HG03520 (cell line): ENCODE data around the gene MEX3C.
A peak's percentile ranks its signal among the peaks of the same experiment; 100 is the strongest.

Source experiments
- ATAC-seq: cut with Tn5 transposase; IDR thresholded peaks from one replicate; pipeline ENCODE4 v1.9.1; 2021; ENCODE audit warnings: mild to moderate bottlenecking, moderate library complexity; ENCODE audit not compliant: unreplicated experiment

MEX3C gene

DNA sequence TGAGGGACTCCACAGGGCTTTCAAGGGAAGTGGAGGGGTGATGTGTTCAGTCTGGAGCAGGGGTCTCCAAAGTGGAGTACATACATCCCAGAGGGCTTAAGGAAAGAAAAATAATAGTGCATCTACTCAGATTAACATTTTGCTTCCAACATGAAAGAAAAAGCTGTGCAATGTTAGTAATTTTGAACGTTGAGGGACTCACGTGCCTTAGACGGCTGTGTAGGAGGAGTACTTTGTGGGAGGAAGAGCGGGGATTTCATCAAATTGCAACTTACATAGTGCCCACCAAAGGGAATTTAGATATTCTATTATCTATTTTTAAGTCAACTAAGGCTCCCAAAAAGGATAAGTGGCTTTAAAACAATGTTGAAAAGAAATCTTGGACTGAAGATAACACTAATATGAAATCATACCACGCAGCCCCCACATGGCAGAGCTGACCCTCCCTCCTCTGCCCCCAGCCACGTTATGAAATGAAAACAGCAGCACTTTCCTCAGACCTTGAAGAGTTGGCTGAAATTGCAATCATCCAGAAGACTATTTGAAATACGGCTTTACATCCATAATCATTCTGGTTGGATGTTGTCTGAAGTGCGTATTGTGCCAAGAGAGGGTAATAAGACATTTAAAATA is 42.9 kb downstream of the MEX3C start:
- no peak for ATAC-seq

DNA sequence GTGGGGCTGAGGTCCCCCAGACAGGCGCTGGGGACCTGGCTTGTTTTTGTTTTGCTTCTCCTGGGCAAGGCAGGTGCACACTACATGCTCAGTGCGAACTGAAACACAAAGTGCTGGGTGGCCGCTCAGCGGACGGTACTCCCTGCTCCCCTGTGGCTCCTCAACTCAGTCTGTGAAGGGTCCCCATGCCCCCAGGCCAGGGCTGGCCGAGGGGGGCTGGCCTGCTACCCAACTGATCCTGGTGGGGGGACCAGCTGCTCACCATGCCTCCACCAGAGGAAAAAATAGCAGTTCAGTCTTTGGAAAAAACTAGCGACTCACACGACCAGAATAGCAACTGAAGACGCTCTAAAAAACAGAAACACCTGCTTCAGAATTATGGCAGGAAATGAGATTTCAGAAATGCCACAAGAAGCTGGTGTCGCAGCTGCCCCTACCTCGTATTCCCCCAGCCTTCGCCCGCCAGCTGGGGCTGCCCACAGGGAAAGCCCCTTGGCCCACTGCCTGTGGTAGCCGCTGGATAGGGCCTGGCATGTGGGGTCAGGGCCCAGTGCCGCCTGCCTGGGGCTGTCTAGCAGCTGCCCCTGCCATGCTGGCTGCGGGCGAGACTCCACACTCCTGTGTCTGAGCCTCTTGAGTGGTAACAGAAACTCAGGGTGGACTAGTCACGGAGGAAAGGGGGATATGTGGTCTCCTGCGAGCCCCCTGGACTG is 43.7 kb downstream of the MEX3C start:
- ATAC-seq: peak; percentile 65

DNA sequence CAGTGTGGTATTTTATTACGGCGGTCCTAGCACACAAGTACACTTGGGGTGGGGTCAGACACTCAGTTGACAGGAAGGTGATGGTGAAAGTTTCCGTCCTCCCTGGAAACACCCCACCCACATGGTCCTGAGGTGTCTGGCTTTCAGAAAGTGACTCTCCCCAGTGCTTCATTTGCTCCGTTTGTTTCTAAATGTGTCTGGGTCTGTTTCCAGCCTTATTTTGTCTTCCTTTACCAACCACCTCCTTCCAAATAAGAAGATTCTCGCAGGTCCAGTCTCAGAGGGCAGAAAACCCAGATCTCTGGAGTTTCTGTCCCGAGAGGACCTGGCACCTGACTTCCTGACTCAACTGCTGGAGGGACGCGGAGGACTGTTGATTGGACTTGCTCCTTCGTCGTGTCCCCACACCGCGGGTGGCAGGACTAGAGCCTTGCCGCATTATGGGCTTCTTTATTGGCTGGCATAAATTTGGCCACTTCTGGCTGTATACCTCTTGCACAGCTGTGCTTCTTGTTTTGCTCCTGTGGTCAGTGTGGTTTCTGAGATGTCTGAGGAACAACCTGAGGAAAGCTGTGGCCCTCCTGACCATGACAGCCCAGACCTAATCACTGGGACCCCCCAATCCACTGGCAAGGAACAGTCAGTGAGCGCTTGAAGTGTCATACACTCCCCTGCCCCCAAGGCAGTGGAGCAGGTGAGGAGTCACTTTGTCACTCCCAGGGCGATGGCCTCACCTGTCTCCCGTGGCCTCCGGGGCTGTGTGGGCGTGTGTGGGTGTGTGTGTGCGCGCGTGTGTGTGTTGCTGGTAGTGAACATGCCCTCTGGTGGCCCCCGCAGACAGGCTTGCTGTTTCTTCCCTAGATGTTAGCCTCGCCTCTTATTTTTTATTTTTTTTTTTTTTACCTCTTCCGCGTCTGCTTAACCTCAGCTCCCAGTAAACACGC is 45.6 kb downstream of the MEX3C start:
- ATAC-seq: no peak

DNA sequence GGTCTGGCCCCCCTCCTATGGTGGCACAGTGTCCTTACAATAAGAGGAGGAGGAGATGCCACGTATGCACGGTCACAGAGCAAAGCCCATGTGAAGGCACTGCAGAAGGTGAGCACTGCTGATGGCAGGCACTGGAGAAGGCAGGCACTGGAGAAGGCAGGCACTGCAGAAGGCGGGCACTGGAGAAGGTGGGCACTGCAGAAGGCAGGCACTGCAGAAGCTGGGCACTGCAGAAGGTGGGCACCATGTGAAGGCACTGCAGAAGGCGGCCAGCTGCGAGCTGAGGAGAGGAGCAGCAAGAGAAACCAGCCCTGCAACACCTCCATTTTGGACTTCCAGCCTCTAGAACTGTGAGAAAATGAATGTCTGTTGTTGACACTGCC is 46.3 kb downstream of the MEX3C start:
- ATAC-seq: no peak

DNA sequence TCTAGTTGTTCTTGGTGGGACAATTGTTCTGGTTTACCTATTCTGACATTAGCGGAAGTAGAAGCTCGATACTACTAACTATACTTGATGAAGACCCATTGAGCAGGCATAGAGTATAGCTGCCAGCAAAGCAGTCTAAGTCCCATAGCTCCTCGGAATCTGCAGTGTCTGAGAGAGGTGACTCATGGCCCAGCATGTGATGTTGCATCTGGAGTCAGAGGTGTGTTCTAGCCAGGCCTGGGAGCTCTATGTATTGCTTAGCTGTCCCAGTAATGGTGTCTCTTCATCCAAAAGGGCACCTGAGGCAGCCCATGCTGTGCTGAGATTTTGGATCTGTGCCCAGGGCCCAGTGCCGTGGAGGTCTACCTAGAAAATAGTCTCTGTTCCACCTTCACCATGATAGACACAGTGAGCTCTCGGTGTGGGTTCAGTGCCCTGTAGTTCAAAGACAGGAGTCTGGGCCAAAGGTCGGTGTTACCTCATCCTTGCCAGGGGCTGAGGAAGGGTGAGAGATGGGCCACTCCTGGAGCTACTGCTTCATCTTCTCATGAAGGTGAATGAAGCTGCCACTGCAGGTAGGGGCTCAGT is 47.3 kb downstream of the MEX3C start:
- no peak for ATAC-seq

DNA sequence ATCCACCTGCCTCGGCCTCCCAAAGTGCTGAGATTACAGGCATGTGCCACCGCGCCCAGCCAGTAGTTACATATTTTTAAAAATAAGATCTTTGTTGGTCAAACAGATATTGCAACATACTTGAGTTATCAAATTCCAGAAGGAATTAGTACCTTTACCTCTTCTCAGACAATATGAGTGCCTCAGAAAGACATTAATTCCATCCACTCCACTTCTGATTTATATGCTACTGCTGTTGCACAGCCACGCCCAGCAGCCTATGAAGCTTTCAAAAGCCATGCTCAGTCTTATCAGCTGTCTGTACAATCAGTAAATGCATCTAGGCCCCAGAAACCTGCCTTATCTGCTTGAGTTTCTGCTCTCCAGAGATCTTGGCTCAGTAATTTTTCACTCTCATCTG is 47.8 kb downstream of the MEX3C start:
- ATAC-seq: no peak

DNA sequence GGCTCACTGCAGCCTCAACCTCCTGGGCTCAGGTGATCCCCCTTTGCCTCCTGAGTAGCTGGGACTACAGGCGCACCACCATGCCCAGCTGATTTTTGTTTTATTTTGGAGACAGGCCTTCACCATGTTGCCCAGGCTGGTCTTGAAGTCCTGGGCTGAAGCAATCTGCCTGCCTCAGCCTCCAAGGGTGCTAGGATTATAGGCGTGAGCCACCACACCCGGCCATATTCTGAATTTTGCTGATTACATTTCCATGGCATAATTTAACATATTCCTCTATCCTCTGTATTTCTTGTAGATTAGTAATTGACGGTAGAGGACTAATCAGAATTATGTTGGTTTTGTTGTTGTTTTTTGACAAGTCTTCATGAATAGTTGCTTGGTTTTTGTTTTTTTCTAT is 50.6 kb downstream of the MEX3C start:
- ATAC-seq: no peak

DNA sequence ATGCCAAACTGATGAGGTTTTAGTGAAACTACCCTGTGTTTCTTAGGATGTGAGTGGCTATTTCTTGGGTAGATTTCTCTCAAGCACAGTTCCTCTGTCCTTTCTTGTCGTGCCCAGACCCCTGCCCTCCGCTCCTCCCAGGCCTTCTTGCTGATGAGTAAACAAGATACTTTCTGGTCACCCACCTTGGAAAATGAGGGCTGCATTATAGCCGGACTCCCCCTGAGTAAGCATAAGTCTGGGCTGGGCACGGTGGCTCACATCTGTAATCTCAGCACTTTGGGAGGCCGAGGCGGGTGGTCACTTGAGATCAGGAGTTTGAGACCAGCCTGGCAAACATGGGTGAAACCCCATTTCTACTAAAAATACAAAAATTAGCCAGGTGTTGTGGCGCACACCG is 58.5 kb downstream of the MEX3C start:
- ATAC-seq: no peak

DNA sequence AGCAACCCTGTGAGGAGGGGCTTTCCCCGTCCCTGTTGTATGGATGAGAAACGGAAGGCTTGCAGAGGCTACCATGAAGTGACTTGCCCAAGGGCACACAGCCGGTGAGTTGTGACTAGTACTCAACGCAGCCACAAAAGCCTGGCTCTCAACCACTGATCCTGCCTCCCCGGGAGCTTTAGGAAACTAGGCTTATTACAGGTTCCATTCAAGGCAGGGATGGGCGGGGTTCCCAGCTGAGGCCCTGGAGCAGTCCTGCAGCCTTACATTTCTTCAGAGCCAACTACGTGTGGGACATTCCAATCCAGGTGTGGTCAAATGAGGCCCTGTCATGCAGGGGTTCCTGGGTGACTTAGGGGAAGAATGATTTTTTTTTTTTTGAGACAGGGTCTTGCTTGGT is 59.6 kb downstream of the MEX3C start:
- ATAC-seq: no peak

DNA sequence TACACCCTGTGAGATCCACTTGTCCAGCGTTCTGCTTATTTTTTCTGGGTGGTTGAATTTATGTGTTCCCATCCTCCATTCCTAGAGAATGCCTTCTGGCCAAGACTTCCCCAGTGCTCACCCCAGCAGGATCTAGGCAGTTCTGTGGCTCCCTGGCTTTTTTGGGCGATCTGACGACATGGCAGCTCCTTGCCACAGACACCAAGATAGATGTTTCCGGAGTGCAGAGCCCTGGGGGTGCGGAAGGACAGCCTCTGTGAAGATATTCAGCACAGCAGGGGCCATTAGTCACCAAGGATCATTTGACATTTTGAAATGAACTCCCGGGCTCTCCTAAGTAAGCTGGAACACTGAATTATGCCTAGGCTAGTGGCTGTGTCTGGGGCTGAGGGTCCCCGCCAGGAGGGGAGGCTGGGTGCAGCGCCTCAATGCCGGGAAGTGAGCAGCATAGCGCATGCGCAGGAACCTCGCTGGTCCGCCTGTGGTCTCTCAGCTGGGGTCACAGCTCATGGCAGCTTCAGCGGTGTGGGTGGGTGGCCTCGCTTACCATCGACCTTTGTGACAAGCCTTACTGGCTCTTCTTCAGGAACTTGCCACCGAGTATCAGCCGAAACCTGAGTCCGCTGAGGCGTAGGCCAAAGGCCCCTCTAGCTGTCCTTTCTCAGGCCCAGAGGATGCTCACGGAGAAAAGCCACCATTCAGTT is 60.3 kb downstream of the MEX3C start:
- no peak for ATAC-seq

DNA sequence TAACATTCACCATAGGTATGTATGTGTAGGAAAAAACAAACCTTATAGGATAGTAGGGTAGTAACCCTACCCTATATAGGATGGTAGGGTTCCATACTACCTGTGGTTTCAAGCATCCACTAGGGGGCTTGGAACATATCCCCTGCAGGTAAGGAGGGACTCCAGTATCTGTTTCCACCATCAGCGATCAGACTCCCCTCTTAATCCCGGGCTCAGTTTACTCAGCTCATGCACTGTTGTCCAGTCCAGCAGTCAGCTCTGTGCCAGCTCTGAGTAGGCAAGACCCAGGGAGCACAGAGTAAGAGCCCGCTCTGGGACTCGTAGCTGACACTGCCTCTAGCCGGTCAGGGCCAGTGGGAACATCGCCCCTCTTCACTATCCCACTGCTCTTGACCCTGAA is 61.7 kb downstream of the MEX3C start:
- ATAC-seq: peak; percentile 46

DNA sequence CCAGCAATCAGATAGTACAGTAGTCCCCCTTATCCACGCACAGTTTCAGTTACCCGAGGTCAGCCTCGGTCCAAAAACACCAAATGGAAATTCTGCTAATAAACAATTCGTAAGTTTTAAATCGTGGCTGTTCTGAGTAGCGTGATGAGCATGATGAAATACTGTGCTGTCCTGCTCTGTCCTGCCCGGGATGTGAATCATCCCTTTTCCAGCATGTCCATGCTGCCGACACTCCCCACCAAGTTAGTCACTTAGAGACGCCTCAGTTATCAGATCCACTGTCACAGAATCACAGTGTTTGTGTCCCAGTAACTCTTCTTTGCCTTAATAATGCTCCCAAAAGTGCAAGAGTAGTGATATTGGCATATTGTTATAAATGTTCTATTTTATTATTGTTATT is 62.1 kb downstream of the MEX3C start:
- no peak for ATAC-seq

DNA sequence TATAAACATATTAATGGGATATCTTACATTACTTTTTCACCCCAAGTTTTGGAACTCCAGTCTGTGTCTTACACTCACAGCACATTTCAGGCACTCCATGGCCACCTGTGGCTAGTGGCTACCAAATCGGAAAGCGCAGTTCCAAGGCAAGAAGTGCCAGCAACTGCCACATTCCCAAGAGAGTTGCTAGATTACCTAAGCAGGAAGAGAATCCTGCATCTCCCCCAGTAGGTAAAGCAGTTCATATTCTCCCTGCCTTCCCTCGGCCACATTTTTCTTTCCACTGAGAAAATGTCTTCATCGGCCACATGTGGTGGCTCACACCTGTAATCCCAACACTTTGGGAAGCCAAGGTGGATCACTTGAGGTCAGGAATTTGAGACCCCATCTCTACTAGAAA is 62.8 kb downstream of the MEX3C start:
- no peak for ATAC-seq

DNA sequence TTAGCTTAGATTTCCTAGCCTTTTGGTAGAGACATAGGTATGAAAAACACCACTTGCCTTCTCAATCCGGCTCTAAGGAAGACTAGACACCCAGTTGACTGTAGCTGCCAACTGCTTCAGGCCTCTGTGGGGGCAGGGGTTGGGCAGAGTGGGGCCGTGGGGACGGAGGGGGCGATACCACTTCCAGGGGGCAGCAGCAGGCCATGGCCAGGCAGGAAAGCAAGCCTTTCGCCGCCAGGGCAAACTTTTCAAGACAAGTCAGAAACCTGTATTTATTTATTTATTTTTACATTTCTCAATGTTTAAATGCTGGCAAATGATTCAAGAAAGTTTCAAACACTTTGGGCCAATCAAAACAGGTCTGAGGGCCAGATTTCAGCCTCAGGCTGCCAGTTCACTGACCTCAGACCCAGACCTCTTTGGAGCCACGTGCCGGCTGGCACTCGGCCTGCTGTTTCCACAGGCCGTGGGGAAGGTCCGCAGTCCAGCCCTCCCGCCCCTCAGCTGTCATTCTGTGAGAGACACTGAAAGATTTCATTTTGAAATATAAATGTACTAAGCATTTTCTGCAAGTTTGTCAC is 63.8 kb downstream of the MEX3C start:
- no peak for ATAC-seq

DNA sequence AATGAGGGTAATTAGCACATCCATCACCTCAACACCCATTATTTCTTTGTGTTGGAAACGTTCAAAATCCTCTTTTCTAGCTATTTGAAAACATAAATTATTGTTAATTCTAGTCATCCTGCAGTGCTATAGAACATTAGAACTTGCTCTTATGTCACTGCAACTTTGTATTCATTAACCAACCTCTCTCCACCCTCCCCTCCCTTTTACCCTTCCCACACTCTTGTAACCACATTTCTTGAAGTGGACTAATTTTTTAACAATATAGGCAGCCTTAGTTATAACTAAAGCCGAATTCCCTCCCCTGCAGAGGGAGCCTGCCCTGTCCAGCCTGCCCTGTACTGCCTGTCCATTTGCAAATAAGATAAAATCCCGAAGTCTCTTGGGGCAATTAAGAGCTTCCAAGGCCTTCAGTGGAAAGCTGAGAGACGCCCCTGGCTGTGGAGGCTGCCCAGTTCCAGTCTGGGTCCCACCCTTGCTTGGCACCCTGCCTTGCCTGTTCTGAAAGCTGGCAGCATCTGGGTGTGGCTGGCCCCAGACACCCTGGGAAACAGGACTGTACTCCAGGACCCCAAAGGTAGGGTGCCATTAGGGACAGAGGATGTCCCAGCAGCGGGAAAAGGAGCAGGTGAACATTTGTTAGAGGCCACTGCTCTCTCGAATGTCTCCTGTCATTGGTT is 65.1 kb downstream of the MEX3C start:
- no peak for ATAC-seq

DNA sequence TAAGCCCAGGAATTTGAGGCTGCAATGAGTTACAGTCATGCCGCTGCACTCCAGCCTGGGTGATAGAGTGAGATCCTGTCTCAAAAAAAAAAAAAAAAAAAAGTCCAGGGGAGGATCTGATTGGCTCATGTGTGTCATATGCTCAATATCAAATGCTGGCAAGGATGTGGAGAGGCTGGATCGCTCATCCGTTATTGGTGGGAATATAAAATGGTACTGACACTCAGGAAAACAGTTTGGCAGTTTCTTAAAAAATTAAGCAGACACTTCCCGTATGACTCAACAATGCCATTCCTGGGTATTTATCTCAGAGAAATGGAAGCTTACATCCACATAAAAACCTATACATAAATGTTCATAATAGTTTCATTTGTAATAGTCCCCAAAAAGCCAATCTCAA is 68.9 kb downstream of the MEX3C start:
- ATAC-seq: no peak

DNA sequence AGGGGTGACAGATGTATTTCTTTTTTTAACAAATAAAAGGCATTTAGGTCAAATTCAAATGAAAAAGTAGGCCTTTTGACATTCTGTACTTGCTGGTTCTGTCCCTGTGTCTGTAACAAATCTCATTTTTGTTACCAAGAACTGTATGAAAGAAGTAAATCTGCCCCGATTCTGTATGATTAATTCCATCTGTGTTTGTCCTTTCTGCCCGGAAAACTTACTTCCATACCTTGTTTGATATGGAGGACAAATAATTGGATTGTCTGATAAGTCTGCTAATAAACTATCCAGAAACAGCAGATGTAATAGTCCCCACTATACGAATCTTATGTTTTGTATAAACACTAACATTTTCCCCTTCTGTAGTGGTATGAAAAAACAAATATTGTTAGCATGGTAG is 69.8 kb downstream of the MEX3C start:
- ATAC-seq: no peak

DNA sequence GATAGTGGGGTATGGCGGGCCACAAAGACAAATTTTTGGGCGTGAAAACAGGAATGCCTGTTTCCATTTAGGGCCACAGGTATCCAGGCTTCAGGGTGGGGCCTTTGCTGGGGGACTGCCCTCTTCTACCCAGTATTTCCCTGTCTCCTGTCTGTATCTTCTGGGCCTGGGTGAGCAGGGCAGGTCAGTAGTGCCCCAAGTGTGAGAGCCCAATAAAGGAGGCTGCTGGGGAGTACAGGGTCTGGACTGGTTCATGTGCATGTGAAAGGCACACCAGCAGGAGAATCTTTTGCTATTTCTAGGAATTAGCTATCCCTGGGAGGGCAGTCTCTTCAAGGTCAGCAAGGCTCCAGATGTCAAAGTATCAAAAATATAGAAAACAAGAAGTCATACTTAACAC is 71.5 kb downstream of the MEX3C start:
- ATAC-seq: no peak
